Activated CD4-positive, alpha-beta memory T cell treated with anti-CD3 and anti-CD28 coated beads for 36 hours (primary cell): ENCODE data around the gene POLA1. TPM values are rescaled to one million over a fixed set of nuclear protein-coding genes. Genes with fewer than 3 reads are reported as not detected.

Experiments
- CTCF ChIA-PET: fragments of 350-600 bp; sonication (Branson Sonifier 250); formaldehyde crosslinking; loops from one replicate; lab custom pipeline; 2021; ENCODE audit warnings: antibody characterized with exemption, inconsistent platforms; lab: Charles Lee
- POLR2A ChIA-PET: fragments of 350-600 bp; sonication (Branson Sonifier 250); formaldehyde crosslinking; loops from one replicate; lab custom pipeline; 2021; ENCODE audit warnings: antibody characterized with exemption; lab: Charles Lee
- DNase-seq: peaks from one replicate; pipeline ENCODE4 v3.0.0-alpha.2; 2020
- H3K27ac Mint-ChIP-seq: one replicate; pipeline ENCODE4 v1.8.0; 2021; ENCODE audit warnings: mixed read lengths
- H3K27me3 Mint-ChIP-seq: one replicate; pipeline ENCODE4 v1.8.0; 2021; ENCODE audit warnings: mixed read lengths
- H3K36me3 Mint-ChIP-seq: one replicate; pipeline ENCODE4 v1.8.0; 2021; ENCODE audit warnings: mixed read lengths
- H3K4me1 Mint-ChIP-seq: one replicate; pipeline ENCODE4 v1.8.0; 2021; ENCODE audit warnings: low read depth, mixed read lengths
- H3K4me3 Mint-ChIP-seq: one replicate; pipeline ENCODE4 v1.8.0; 2021; ENCODE audit warnings: mild to moderate bottlenecking, mixed read lengths
- H3K9me3 Mint-ChIP-seq: one replicate; pipeline ENCODE4 v1.8.0; 2021; ENCODE audit warnings: mixed read lengths
- intact Hi-C: fragments of 100-400 bp; cut with micrococcal nuclease; formaldehyde crosslinking; loops from one replicate; pipeline ENCODE4 v1.15.1; 2023
- total RNA-seq, 2 experiments: library from RNA; stranded (reverse); gene quantifications; one replicate each; pipeline ENCODE4 v1.2.3, GENCODE V29; 2021

Gene POLA1
- total RNA-seq, 2 experiments from 2014 or later: 40.9 to 41.7 TPM

- Mint-ChIP-seq H3K4me1 (peaks cover 11% of the 10 kb centered on the region), H3K9me3 (no peaks in the 10 kb centered on the region), H3K27me3 (no peaks in the 10 kb centered on the region), H3K36me3 (peaks cover 7% of the 10 kb centered on the region), H3K4me3 (no peak overlapping the region), H3K27ac (no peak overlapping the region)
- CTCF ChIA-PET: no interaction called here
- POLR2A ChIA-PET: no interaction called here
- DNase-seq: no peak
- intact Hi-C loops: no loop called here
Observed at GRCh38 chrX:24918715-24919114, 225.0 kb downstream of the POLA1 start.

- peaks cover 12% of the 10 kb centered on the region for H3K36me3 Mint-ChIP-seq
- peaks cover 18% of the 10 kb centered on the region for H3K4me1 Mint-ChIP-seq
- DNase-seq: no peak
- no peak overlapping the region for H3K27ac Mint-ChIP-seq
- intact Hi-C loops: no loop called here
- POLR2A ChIA-PET: no interaction called here
- no peak overlapping the region for H3K4me3 Mint-ChIP-seq
- H3K27me3 Mint-ChIP-seq: no peaks in the 10 kb centered on the region
- no peaks in the 10 kb centered on the region for H3K9me3 Mint-ChIP-seq
- CTCF ChIA-PET: no interaction called here
Observed at GRCh38 chrX:24920769-24921168, 227.1 kb downstream of the POLA1 start.

GRCh38 chrX:24925430-24925829 lies 231.7 kb downstream of the POLA1 start:
- no peak overlapping the region for H3K4me3 Mint-ChIP-seq

GRCh38 chrX:24927372-24927771 lies 233.7 kb downstream of the POLA1 start:
- intact Hi-C loops: no loop called here
- Mint-ChIP-seq H3K27me3 (no peaks in the 10 kb centered on the region), H3K4me3 (no peak overlapping the region), H3K27ac (no peak overlapping the region), H3K36me3 (peaks cover 7% of the 10 kb centered on the region), H3K9me3 (no peaks in the 10 kb centered on the region), H3K4me1 (peaks cover 8% of the 10 kb centered on the region)
- ChIA-PET POLR2A (no interaction called here), CTCF (no interaction called here)
- no peak for DNase-seq

More at GRCh38 chrX:24925430-24925829, 231.7 kb downstream of the POLA1 start:
- H3K27me3 Mint-ChIP-seq: no peaks in the 10 kb centered on the region
- no peak for DNase-seq
- H3K27ac Mint-ChIP-seq: no peak overlapping the region
- H3K36me3 Mint-ChIP-seq: peaks cover 13% of the 10 kb centered on the region
- ChIA-PET CTCF (no interaction called here), POLR2A (no interaction called here)
- peaks cover 16% of the 10 kb centered on the region for H3K4me1 Mint-ChIP-seq
- intact Hi-C loops: no loop called here
- H3K9me3 Mint-ChIP-seq: no peaks in the 10 kb centered on the region

- Mint-ChIP-seq H3K4me3 (no peak overlapping the region), H3K4me1 (peaks cover 8% of the 10 kb centered on the region), H3K9me3 (no peaks in the 10 kb centered on the region), H3K27ac (no peak overlapping the region), H3K27me3 (no peaks in the 10 kb centered on the region), H3K36me3 (peaks cover 7% of the 10 kb centered on the region)
- CTCF ChIA-PET: no interaction called here
- intact Hi-C loops: no loop called here
- DNase-seq: no peak
- POLR2A ChIA-PET: no interaction called here
Observed at GRCh38 chrX:24928114-24928513, 234.4 kb downstream of the POLA1 start.

GRCh38 chrX:24934279-24934678 lies 240.6 kb downstream of the POLA1 start:
- POLR2A ChIA-PET: no interaction called here
- intact Hi-C loops: no loop called here
- H3K9me3 Mint-ChIP-seq: no peaks in the 10 kb centered on the region
- peaks cover 6% of the 10 kb centered on the region for H3K36me3 Mint-ChIP-seq
- CTCF ChIA-PET: no interaction called here
- no peak overlapping the region for H3K4me3 Mint-ChIP-seq
- H3K27ac Mint-ChIP-seq: no peak overlapping the region
- DNase-seq: no peak
- no peaks in the 10 kb centered on the region for H3K4me1 Mint-ChIP-seq
- no peaks in the 10 kb centered on the region for H3K27me3 Mint-ChIP-seq

GRCh38 chrX:24945009-24945408 lies 251.3 kb downstream of the POLA1 start:
- H3K4me3 Mint-ChIP-seq: no peak overlapping the region
- no peaks in the 10 kb centered on the region for H3K9me3 Mint-ChIP-seq
- intact Hi-C loops: no loop called here
- CTCF ChIA-PET: no interaction called here
- no peaks in the 10 kb centered on the region for H3K36me3 Mint-ChIP-seq
- H3K27ac Mint-ChIP-seq: no peak overlapping the region
- no peaks in the 10 kb centered on the region for H3K27me3 Mint-ChIP-seq
- DNase-seq: no peak
- POLR2A ChIA-PET: no interaction called here
- no peaks in the 10 kb centered on the region for H3K4me1 Mint-ChIP-seq

- Mint-ChIP-seq H3K4me1 (no peaks in the 10 kb centered on the region), H3K4me3 (no peak overlapping the region), H3K27ac (no peak overlapping the region), H3K36me3 (no peaks in the 10 kb centered on the region), H3K27me3 (no peaks in the 10 kb centered on the region), H3K9me3 (no peaks in the 10 kb centered on the region)
- POLR2A ChIA-PET: no interaction called here
- CTCF ChIA-PET: no interaction called here
- no peak for DNase-seq
- intact Hi-C loops: no loop called here
Observed at GRCh38 chrX:24946369-24946768, 252.7 kb downstream of the POLA1 start.

- POLR2A ChIA-PET: no interaction called here
- CTCF ChIA-PET: no interaction called here
- no peak overlapping the region for H3K27ac Mint-ChIP-seq
- no peaks in the 10 kb centered on the region for H3K36me3 Mint-ChIP-seq
- DNase-seq: no peak
- H3K4me1 Mint-ChIP-seq: no peaks in the 10 kb centered on the region
- H3K27me3 Mint-ChIP-seq: no peaks in the 10 kb centered on the region
- no peaks in the 10 kb centered on the region for H3K9me3 Mint-ChIP-seq
- H3K4me3 Mint-ChIP-seq: no peak overlapping the region
- intact Hi-C loops: no loop called here
Observed at GRCh38 chrX:24954732-24955131, 261.0 kb downstream of the POLA1 start.

- intact Hi-C loops: no loop called here
- ChIA-PET POLR2A (no interaction called here), CTCF (no interaction called here)
- Mint-ChIP-seq H3K36me3 (no peaks in the 10 kb centered on the region), H3K4me1 (no peaks in the 10 kb centered on the region), H3K27me3 (no peaks in the 10 kb centered on the region), H3K27ac (no peak overlapping the region), H3K4me3 (no peak overlapping the region), H3K9me3 (no peaks in the 10 kb centered on the region)
- DNase-seq: no peak
Observed at GRCh38 chrX:24955372-24955930, 261.7 kb downstream of the POLA1 start.

- ChIA-PET POLR2A (no interaction called here), CTCF (no interaction called here)
- no peak overlapping the region for H3K4me3 Mint-ChIP-seq
- no peaks in the 10 kb centered on the region for H3K4me1 Mint-ChIP-seq
- no peaks in the 10 kb centered on the region for H3K9me3 Mint-ChIP-seq
- no peaks in the 10 kb centered on the region for H3K36me3 Mint-ChIP-seq
- no peaks in the 10 kb centered on the region for H3K27me3 Mint-ChIP-seq
- no peak overlapping the region for H3K27ac Mint-ChIP-seq
- no peak for DNase-seq
- intact Hi-C loops: no loop called here
Observed at GRCh38 chrX:24956828-24957227, 263.1 kb downstream of the POLA1 start.

GRCh38 chrX:24961809-24962208 lies 268.1 kb downstream of the POLA1 start:
- Mint-ChIP-seq H3K9me3 (no peaks in the 10 kb centered on the region), H3K27ac (no peak overlapping the region), H3K4me3 (no peak overlapping the region), H3K36me3 (no peaks in the 10 kb centered on the region), H3K27me3 (no peaks in the 10 kb centered on the region), H3K4me1 (no peaks in the 10 kb centered on the region)
- ChIA-PET CTCF (no interaction called here), POLR2A (no interaction called here)
- intact Hi-C loops: no loop called here
- DNase-seq: no peak

GRCh38 chrX:24963823-24964222 lies 270.1 kb downstream of the POLA1 start:
- no peaks in the 10 kb centered on the region for H3K9me3 Mint-ChIP-seq
- peaks cover 5% of the 10 kb centered on the region for H3K36me3 Mint-ChIP-seq
- DNase-seq: no peak
- no peaks in the 10 kb centered on the region for H3K27me3 Mint-ChIP-seq
- H3K4me3 Mint-ChIP-seq: no peak overlapping the region
- ChIA-PET CTCF (no interaction called here), POLR2A (no interaction called here)
- H3K4me1 Mint-ChIP-seq: no peaks in the 10 kb centered on the region
- H3K27ac Mint-ChIP-seq: no peak overlapping the region
- intact Hi-C loops: no loop called here
